ENCODE results near the gene ACOT4. TPM values are rescaled to one million over a fixed set of nuclear protein-coding genes. Genes with fewer than 3 reads are reported as not detected.

Gene ACOT4
- total RNA-seq, 1 experiment from 2014 or later: 1.8 TPM

GRCh38 chr14:73588695-73589094 is 3.0 kb upstream of the ACOT4 start:
- H2BK20ac ChIP-seq (ENCODE audit: low read depth, low read length, poor library complexity, severe bottlenecking): no peak overlapping the region
- no CpG with 5 or more reads among the region's 1 CpG for WGBS (ENCODE audit: extremely low coverage, insufficient read length, low lambda C conversion rate)
- H4K20me1 ChIP-seq (ENCODE audit: control insufficient read depth, insufficient read depth, insufficient read length): no peaks in the 10 kb centered on the region
- H2AK5ac ChIP-seq (ENCODE audit: insufficient read length, low read length): no peak overlapping the region
- no peak overlapping the region for H3K14ac ChIP-seq (ENCODE audit: insufficient read depth, low read length)
- no peak overlapping the region for H3K9ac ChIP-seq (ENCODE audit: extremely low read depth, insufficient read length, low read length)
- Mint-ChIP-seq H3K27ac (no peak overlapping the region), H3K4me1 (peaks cover 0 to 3% of the 10 kb centered on the region in 2 experiments; a peak in 1 of 4 replicates), H3K4me3 (no peak overlapping the region), H3K9me3 (peaks cover 3 to 11% of the 10 kb centered on the region in 2 experiments; a peak in 4 of 5 replicates), H3K27me3 (ENCODE audit: low read depth) (peaks cover 27% of the 10 kb centered on the region), H3K36me3 (ENCODE audit: insufficient read depth in 1 of 3, low read depth in 3 of 3) (peaks cover 0 to 6% (median 5%) of the 10 kb centered on the region in 3 experiments; a peak in 4 of 7 replicates)
- no peak overlapping the region for H2BK12ac ChIP-seq (ENCODE audit: insufficient read length, low read depth, low read length)
- no peak overlapping the region for H3K18ac ChIP-seq (ENCODE audit: insufficient read length, low read depth, low read length)
- no peak overlapping the region for H3K4me2 ChIP-seq (ENCODE audit: insufficient read depth, insufficient read length, low read length)
- no peaks in the 10 kb centered on the region for H3K23me2 ChIP-seq (ENCODE audit: insufficient read length, low read depth, low read length, poor library complexity, severe bottlenecking)
- H3K27me3 ChIP-seq (ENCODE audit: insufficient read depth, low read length): no peaks in the 10 kb centered on the region
- H3K23ac ChIP-seq (ENCODE audit: insufficient read length, low read depth, low read length): no peak overlapping the region
- H4K8ac ChIP-seq (replicated peaks; ENCODE audit: insufficient read length, low read depth, low read length): no peak overlapping the region
- H2BK120ac ChIP-seq (ENCODE audit: low read depth, low read length, poor library complexity, severe bottlenecking): no peak overlapping the region
- no peak overlapping the region for H2BK5ac ChIP-seq (ENCODE audit: insufficient read length, low read length)
- H2BK15ac ChIP-seq (ENCODE audit: low read depth, low read length): no peak overlapping the region
- H3K79me2 ChIP-seq (ENCODE audit: insufficient read depth, low read length): no peaks in the 10 kb centered on the region
- no peaks in the 10 kb centered on the region for H3K9me3 ChIP-seq (ENCODE audit: control insufficient read depth, low read depth, low read length)
- no peak overlapping the region for H2AFZ ChIP-seq (ENCODE audit: low read length)
- H4K5ac ChIP-seq (ENCODE audit: insufficient read length, low read depth, low read length): no peak overlapping the region
- no peak for TF ChIP-seq CTCF (conservative IDR thresholded peaks at IDR 0.05)
- no peak overlapping the region for H3K27ac ChIP-seq (ENCODE audit: insufficient read length, low read depth, low read length)
- H3K79me1 ChIP-seq (ENCODE audit: insufficient read depth, low read depth, low read length, poor library complexity, severe bottlenecking): no peaks in the 10 kb centered on the region
- no peak overlapping the region for H3K56ac ChIP-seq (ENCODE audit: insufficient read length, low read depth, low read length)
- H3K4ac ChIP-seq (ENCODE audit: low read depth, low read length): no peak overlapping the region
- no peak overlapping the region for H3T11ph ChIP-seq (ENCODE audit: low read length)
- no peak overlapping the region for H4K91ac ChIP-seq (ENCODE audit: insufficient read length, low read depth, low read length)
- H3K4me1 ChIP-seq (ENCODE audit: insufficient read depth, low read length): no peaks in the 10 kb centered on the region
- DNase-seq: no peak

Data from H9 (cell line).